ENCODE measurements around the gene RASA4B.
"Not testable (repeated sequence)": the region's sequence is repeated elsewhere in the genome, so short reads cannot be mapped to it uniquely, and the experiment has no call there.

- TF ChIP-seq CTCF (IDR thresholded peaks at IDR 0.05; ENCODE audit: insufficient read depth, low read length); POLR2AphosphoS5 (IDR thresholded peaks at IDR 0.05; ENCODE audit: low read depth); GABPA (IDR thresholded peaks at IDR 0.05; ENCODE audit: low read depth): not testable (repeated sequence)
These were observed at the start of gene RASA4B for GRCh38 chr7:102517550-102518147.

Data from HL-60 (cell line).